WTC11 (cell line): ENCODE data around the gene WNK2. TPM values are rescaled to one million over a fixed set of nuclear protein-coding genes. Genes with fewer than 3 reads are reported as not detected.

Experiments
- ATAC-seq: fragments of 200-7000 bp; cut with Tn5 transposase; 2 replicates; pipeline ENCODE4 v1.10.0; 2021; ENCODE audit warnings: mild to moderate bottlenecking, moderate library complexity
- CTCF ChIA-PET: fragments of 300-600 bp; sonication (Branson Sonifier 250); formaldehyde crosslinking; loops from one replicate; lab custom pipeline; 2021; ENCODE audit warnings: antibody characterized with exemption; lab: Charles Lee
- POLR2A ChIA-PET: fragments of 350-600 bp; sonication (Branson Sonifier 250); formaldehyde crosslinking; loops from one replicate; lab custom pipeline; 2021; ENCODE audit warnings: antibody characterized with exemption; lab: Charles Lee
- DNase-seq: peaks from one replicate; pipeline ENCODE4 v3.0.0; 2021; ENCODE audit warnings: low spot score
- H3K27ac Mint-ChIP-seq: 2 replicates; pipeline ENCODE4 v1.8.0; 2021; ENCODE audit warnings: mixed read lengths
- H3K27me3 Mint-ChIP-seq: 2 replicates; pipeline ENCODE4 v1.8.0; 2021; ENCODE audit warnings: low read depth, mild to moderate bottlenecking, moderate library complexity, mixed read lengths
- H3K36me3 Mint-ChIP-seq: 2 replicates; pipeline ENCODE4 v1.8.0; 2021; ENCODE audit warnings: mixed read lengths
- H3K4me1 Mint-ChIP-seq: 2 replicates; pipeline ENCODE4 v1.8.0; 2022; ENCODE audit warnings: mixed read lengths
- H3K4me3 Mint-ChIP-seq: 2 replicates; pipeline ENCODE4 v1.8.0; 2021; ENCODE audit warnings: mild to moderate bottlenecking, moderate library complexity, mixed read lengths
- H3K9me3 Mint-ChIP-seq: 2 replicates; pipeline ENCODE4 v1.8.0; 2021; ENCODE audit warnings: mixed read lengths
- CBFB ChIP-seq: sonication (generic); formaldehyde crosslinking; IDR thresholded peaks from 2 replicates; pipeline ENCODE4 v1.8.1; 2022; ENCODE audit warnings: mild to moderate bottlenecking, low read depth, missing genetic modification reagents
- CREB1 ChIP-seq: sonication (generic); formaldehyde crosslinking; IDR thresholded peaks from 2 replicates; pipeline ENCODE4 v1.8.0; 2023; ENCODE audit warnings: mild to moderate bottlenecking, missing genetic modification reagents
- ESRRA ChIP-seq: sonication (generic); formaldehyde crosslinking; IDR thresholded peaks from 2 replicates; pipeline ENCODE4 v1.8.1; 2022; ENCODE audit warnings: mild to moderate bottlenecking, missing genetic modification reagents, borderline replicate concordance
- GTF2I ChIP-seq: fragments of 250-450 bp; sonication (Bioruptor Pico); conservative IDR thresholded peaks from 2 replicates; pipeline ENCODE4 v1.4.0; 2021; ENCODE audit warnings: mild to moderate bottlenecking
- NFATC4 ChIP-seq: fragments of 250-450 bp; sonication (Bioruptor Pico); IDR thresholded peaks from 2 replicates; pipeline ENCODE4 v1.9.0; 2021; ENCODE audit warnings: mild to moderate bottlenecking
- ZNF121 ChIP-seq: sonication (generic); formaldehyde crosslinking; IDR thresholded peaks from 2 replicates; pipeline ENCODE4 v1.8.0; 2023; ENCODE audit warnings: missing genetic modification reagents
- ZNF138 ChIP-seq: sonication (generic); formaldehyde crosslinking; conservative IDR thresholded peaks from 2 replicates; pipeline ENCODE4 v1.8.1; 2022; ENCODE audit warnings: mild to moderate bottlenecking, moderate library complexity, missing genetic modification reagents
- ZNF263 ChIP-seq: sonication (generic); formaldehyde crosslinking; IDR thresholded peaks from 2 replicates; pipeline ENCODE4 v1.8.1; 2022; ENCODE audit warnings: low read depth, mild to moderate bottlenecking, moderate library complexity, missing genetic modification reagents
- ZNF416 ChIP-seq: fragments of 250-450 bp; sonication (Bioruptor Pico); IDR thresholded peaks from 2 replicates; pipeline ENCODE4 v1.9.0; 2021; ENCODE audit warnings: mild to moderate bottlenecking, inconsistent platforms
- total RNA-seq: library from RNA; stranded (reverse); gene quantifications from 3 replicates; pipeline ENCODE4 v1.2.3, GENCODE V29; 2021
- TF ChIP-seq, protein P1 (sequence below): sonication (generic); formaldehyde crosslinking; IDR thresholded peaks from 2 replicates; pipeline ENCODE4 v1.8.0; 2023; ENCODE audit warnings: missing genetic modification reagents
- TF ChIP-seq, protein P2 (sequence below): sonication (generic); formaldehyde crosslinking; IDR thresholded peaks from 2 replicates; pipeline ENCODE4 v1.8.1; 2022; ENCODE audit warnings: low read depth, mild to moderate bottlenecking, moderate library complexity, missing genetic modification reagents, borderline replicate concordance
- TF ChIP-seq, protein P3 (sequence below): sonication (generic); formaldehyde crosslinking; IDR thresholded peaks from 2 replicates; pipeline ENCODE4 v1.8.1; 2022; ENCODE audit warnings: low read depth, missing genetic modification reagents, borderline replicate concordance
- TF ChIP-seq, protein P4 (sequence below): sonication (generic); formaldehyde crosslinking; IDR thresholded peaks from 2 replicates; pipeline ENCODE4 v1.8.1; 2023; ENCODE audit warnings: mild to moderate bottlenecking, missing genetic modification reagents
- TF ChIP-seq, protein P5 (sequence below): sonication (generic); formaldehyde crosslinking; IDR thresholded peaks from 2 replicates; pipeline ENCODE4 v1.8.0; 2023; ENCODE audit warnings: missing genetic modification reagents, mild to moderate bottlenecking, borderline replicate concordance

The WNK2 gene
- total RNA-seq, 1 experiment from 2014 or later, result 120 TPM

DNA sequence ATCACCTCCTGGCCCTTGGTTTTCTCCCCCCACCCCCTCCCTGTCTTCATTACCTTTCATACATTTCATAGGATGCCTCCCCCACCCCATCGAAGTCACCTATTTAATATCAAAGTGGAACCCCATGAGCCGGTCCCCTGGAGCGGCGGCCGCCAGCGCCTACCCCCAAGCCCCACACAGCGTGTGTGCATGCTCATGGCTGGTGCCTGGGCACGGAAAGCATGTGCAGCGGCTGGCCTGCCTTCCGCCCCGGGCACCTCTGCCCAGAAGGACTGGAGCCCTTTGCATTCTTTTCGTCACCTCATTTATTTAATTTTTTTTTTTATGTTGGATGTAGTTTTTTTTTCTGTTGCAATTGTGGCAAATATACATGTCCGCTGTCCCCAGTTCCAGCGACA is 116.2 kb downstream of the WNK2 start (continued):
- no peak for TF ChIP-seq GTF2I (CRISPR knock-in tag)
- TF ChIP-seq, protein P1, sequence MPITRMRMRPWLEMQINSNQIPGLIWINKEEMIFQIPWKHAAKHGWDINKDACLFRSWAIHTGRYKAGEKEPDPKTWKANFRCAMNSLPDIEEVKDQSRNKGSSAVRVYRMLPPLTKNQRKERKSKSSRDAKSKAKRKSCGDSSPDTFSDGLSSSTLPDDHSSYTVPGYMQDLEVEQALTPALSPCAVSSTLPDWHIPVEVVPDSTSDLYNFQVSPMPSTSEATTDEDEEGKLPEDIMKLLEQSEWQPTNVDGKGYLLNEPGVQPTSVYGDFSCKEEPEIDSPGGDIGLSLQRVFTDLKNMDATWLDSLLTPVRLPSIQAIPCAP (CRISPR knock-in tag), result no peak
- TF ChIP-seq, protein P2, sequence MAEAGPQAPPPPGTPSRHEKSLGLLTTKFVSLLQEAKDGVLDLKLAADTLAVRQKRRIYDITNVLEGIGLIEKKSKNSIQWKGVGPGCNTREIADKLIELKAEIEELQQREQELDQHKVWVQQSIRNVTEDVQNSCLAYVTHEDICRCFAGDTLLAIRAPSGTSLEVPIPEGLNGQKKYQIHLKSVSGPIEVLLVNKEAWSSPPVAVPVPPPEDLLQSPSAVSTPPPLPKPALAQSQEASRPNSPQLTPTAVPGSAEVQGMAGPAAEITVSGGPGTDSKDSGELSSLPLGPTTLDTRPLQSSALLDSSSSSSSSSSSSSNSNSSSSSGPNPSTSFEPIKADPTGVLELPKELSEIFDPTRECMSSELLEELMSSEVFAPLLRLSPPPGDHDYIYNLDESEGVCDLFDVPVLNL (CRISPR knock-in tag), result no peak
- TF ChIP-seq CBFB, result no peak
- TF ChIP-seq, all 79 proteins: peak for 0

DNA sequence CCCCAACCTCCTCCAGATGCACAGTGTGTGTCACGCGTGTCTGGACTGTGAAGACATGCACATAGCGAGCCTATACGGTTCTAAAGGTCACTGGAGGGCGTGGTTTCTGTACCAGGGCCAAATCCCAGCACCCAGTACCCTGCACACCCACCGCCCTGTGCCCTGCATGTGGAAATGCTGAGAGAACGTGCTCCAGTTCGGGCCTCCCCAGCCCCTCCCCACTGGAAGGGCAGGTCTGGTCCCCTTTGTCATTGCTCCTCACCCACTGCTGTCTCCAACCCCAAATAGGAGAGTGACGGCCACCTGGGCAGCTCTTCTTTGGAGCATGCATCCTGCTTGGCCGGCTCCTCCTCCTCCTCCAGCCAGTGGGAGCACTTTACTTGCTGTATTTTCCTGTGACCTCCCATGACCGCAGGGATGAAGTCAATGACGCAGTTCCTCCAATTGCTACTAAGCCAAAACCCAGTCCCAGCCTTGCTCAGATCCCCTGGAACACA is 116.7 kb downstream of the WNK2 start:
- POLR2A ChIA-PET, result no interaction called here
- DNase-seq, result peak; percentile 8
- TF ChIP-seq CREB1 (CRISPR knock-in tag), result no peak
- 0 out of 2 replicates have a peak, but pooled peaks have one; percentile 43 for TF ChIP-seq ZNF263
- TF ChIP-seq, all 79 proteins: peak for 1
- CTCF ChIA-PET, result interaction anchor here (3.9 kb wide), 1 partner anchor 146 kb away, joined by 30 read pairs; no protein-coding TSS in a partner anchor
- Mint-ChIP-seq H3K4me3 (no peak overlapping the region), H3K36me3 (no peaks in the 10 kb centered on the region), H3K4me1 (peaks cover 13% of the 10 kb centered on the region), H3K9me3 (no peaks in the 10 kb centered on the region), H3K27me3 (no peaks in the 10 kb centered on the region), H3K27ac (peak overlapping the region; percentile 42; the same call in 1 of the 2 replicates)
- no peak for ATAC-seq

DNA sequence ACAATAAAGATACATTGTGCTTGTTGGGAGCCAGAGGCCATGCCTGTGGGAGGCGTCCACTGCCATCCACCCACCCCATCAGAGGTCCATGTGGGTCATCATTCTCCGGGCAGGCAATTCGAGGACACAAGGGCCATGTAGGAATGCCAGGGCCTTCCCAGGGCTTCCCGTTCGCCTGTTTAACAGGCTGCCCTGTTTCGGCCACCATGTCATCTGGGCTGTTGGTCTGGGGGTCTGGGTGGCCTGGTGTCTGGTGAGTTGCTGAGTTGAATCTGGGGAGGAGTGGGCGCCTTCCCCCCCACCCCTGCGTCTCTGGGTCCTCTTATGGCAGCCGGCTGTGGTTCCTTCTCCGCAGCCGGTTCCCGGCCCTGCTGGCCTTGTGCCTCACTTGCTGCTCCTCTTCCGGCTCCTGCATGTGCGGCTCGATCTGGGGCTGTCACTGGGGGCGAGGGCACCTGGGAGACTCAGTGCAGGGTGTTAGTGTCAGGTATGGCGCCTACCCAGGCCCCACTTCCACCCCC is 117.4 kb downstream of the WNK2 start:
- CTCF ChIA-PET, result interaction anchor here (0.5 to 3.9 kb wide), 10 partner anchors 11 to 668 kb away, joined by 3 to 36 read pairs (median 6); no protein-coding TSS in a partner anchor
- POLR2A ChIA-PET, result no interaction called here
- H3K9me3 Mint-ChIP-seq, result no peaks in the 10 kb centered on the region
- H3K36me3 Mint-ChIP-seq, result no peaks in the 10 kb centered on the region
- DNase-seq (peak; percentile 5), ATAC-seq (no peak)
- H3K4me3 Mint-ChIP-seq, result no peak overlapping the region
- no peak overlapping the region for H3K27ac Mint-ChIP-seq
- TF ChIP-seq ZNF121 (CRISPR knock-in tag) (no peak), ZNF416 (no peak), ESRRA (CRISPR knock-in tag) (no peak)
- TF ChIP-seq, protein P3, sequence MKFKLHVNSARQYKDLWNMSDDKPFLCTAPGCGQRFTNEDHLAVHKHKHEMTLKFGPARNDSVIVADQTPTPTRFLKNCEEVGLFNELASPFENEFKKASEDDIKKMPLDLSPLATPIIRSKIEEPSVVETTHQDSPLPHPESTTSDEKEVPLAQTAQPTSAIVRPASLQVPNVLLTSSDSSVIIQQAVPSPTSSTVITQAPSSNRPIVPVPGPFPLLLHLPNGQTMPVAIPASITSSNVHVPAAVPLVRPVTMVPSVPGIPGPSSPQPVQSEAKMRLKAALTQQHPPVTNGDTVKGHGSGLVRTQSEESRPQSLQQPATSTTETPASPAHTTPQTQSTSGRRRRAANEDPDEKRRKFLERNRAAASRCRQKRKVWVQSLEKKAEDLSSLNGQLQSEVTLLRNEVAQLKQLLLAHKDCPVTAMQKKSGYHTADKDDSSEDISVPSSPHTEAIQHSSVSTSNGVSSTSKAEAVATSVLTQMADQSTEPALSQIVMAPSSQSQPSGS (CRISPR knock-in tag), result no peak
- TF ChIP-seq, protein P4, sequence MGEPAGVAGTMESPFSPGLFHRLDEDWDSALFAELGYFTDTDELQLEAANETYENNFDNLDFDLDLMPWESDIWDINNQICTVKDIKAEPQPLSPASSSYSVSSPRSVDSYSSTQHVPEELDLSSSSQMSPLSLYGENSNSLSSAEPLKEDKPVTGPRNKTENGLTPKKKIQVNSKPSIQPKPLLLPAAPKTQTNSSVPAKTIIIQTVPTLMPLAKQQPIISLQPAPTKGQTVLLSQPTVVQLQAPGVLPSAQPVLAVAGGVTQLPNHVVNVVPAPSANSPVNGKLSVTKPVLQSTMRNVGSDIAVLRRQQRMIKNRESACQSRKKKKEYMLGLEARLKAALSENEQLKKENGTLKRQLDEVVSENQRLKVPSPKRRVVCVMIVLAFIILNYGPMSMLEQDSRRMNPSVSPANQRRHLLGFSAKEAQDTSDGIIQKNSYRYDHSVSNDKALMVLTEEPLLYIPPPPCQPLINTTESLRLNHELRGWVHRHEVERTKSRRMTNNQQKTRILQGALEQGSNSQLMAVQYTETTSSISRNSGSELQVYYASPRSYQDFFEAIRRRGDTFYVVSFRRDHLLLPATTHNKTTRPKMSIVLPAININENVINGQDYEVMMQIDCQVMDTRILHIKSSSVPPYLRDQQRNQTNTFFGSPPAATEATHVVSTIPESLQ, result no peak
- no peaks in the 10 kb centered on the region for H3K27me3 Mint-ChIP-seq
- H3K4me1 Mint-ChIP-seq, result peaks cover 13% of the 10 kb centered on the region

DNA sequence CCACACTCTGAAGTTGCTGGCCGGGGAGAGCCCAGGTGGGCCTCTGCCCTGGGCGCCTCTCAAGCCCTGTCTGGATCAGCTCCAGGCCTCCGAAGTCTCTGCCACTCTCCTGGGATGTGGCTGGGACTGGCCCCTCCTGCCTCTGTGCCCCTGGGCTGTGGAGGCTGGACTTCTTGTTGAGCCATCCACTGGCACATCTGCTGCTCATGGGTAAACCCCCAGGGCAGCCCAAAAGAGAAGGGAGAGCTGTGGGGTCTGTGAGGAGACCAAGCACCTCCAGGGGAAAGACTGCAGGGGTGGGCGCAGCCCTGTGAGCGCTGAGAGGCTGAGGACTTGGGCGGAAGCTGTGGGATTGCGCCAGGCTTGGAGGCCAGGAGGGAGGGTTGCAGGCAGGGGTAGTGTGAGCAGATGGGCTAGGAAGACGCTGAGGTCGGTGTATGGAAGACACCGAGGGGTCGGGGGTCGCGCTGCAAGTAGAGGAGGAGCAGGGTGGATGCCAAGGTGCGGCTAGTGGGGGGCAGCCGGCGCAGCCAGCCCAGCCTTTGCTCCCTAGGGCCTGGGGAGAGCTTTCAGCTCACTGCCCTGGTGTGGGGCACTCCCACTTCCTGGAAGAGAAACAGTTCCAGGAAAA is 118.1 kb downstream of the WNK2 start:
- Mint-ChIP-seq H3K36me3 (no peaks in the 10 kb centered on the region), H3K27me3 (no peaks in the 10 kb centered on the region), H3K4me1 (peaks cover 16% of the 10 kb centered on the region), H3K4me3 (no peak overlapping the region), H3K27ac (no peak overlapping the region; the same call in 1 of the 2 replicates), H3K9me3 (no peaks in the 10 kb centered on the region)
- POLR2A ChIA-PET, result interaction anchor here (0.7 kb wide), 1 partner anchor 10 kb away, joined by 3 read pairs; no protein-coding TSS in a partner anchor
- ATAC-seq (no peak), DNase-seq (peak; percentile 4)
- CTCF ChIA-PET, result interaction anchor here (0.5 to 3.9 kb wide), 47 partner anchors 8 to 508 kb away, joined by 3 to 36 read pairs (median 4); partner anchors contain the start of gene NINJ1
- no peak for TF ChIP-seq NFATC4
- TF ChIP-seq, protein P5, sequence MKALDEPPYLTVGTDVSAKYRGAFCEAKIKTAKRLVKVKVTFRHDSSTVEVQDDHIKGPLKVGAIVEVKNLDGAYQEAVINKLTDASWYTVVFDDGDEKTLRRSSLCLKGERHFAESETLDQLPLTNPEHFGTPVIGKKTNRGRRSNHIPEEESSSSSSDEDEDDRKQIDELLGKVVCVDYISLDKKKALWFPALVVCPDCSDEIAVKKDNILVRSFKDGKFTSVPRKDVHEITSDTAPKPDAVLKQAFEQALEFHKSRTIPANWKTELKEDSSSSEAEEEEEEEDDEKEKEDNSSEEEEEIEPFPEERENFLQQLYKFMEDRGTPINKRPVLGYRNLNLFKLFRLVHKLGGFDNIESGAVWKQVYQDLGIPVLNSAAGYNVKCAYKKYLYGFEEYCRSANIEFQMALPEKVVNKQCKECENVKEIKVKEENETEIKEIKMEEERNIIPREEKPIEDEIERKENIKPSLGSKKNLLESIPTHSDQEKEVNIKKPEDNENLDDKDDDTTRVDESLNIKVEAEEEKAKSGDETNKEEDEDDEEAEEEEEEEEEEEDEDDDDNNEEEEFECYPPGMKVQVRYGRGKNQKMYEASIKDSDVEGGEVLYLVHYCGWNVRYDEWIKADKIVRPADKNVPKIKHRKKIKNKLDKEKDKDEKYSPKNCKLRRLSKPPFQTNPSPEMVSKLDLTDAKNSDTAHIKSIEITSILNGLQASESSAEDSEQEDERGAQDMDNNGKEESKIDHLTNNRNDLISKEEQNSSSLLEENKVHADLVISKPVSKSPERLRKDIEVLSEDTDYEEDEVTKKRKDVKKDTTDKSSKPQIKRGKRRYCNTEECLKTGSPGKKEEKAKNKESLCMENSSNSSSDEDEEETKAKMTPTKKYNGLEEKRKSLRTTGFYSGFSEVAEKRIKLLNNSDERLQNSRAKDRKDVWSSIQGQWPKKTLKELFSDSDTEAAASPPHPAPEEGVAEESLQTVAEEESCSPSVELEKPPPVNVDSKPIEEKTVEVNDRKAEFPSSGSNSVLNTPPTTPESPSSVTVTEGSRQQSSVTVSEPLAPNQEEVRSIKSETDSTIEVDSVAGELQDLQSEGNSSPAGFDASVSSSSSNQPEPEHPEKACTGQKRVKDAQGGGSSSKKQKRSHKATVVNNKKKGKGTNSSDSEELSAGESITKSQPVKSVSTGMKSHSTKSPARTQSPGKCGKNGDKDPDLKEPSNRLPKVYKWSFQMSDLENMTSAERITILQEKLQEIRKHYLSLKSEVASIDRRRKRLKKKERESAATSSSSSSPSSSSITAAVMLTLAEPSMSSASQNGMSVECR (CRISPR knock-in tag), result no peak
- no peak for TF ChIP-seq ZNF138 (CRISPR knock-in tag)
